OCI-LY3 (cell line): Measurements from ENCODE around the gene IMMP2L.

Source experiments
- CTCF ChIP-seq: fragments of 200-600, 300-600 bp; sonication (generic); IDR thresholded peaks from 2 replicates; pipeline ENCODE4 v1.5.1; 2014; ENCODE audit warnings: antibody characterized with exemption, low read length, low read depth
- EZH2phosphoT487 ChIP-seq: fragments of 200-600 bp; shearing (Covaris generic); IDR thresholded peaks from 2 replicates; pipeline ENCODE4 v1.6.1; 2018; ENCODE audit warnings: antibody characterized with exemption, mixed run types, low read depth

- TF ChIP-seq CTCF (no peak), EZH2phosphoT487 (no peak)
These were observed 532.6 kb downstream of the IMMP2L start for GRCh38 chr7:111029574-111030251.
